Activated naive CD8-positive, alpha-beta T cell (primary cell): ENCODE results near the gene RABGGTB.
"Not testable (repeated sequence)": the region's sequence is repeated elsewhere in the genome, so short reads cannot be mapped to it uniquely, and the experiment has no call there.

Experiments
- H3K27ac Mint-ChIP-seq: one replicate; pipeline ENCODE4 v1.8.0; 2021; ENCODE audit warnings: mixed read lengths
- H3K27me3 Mint-ChIP-seq: one replicate; pipeline ENCODE4 v1.8.0; 2021; ENCODE audit warnings: mixed read lengths
- H3K36me3 Mint-ChIP-seq: one replicate; pipeline ENCODE4 v1.8.0; 2021; ENCODE audit warnings: mixed read lengths
- H3K4me1 Mint-ChIP-seq: one replicate; pipeline ENCODE4 v1.8.0; 2021; ENCODE audit warnings: low read depth, mixed read lengths
- H3K4me3 Mint-ChIP-seq: one replicate; pipeline ENCODE4 v1.8.0; 2021; ENCODE audit warnings: mild to moderate bottlenecking, mixed read lengths
- H3K9me3 Mint-ChIP-seq: one replicate; pipeline ENCODE4 v1.8.0; 2021; ENCODE audit warnings: low read depth, mixed read lengths

Gene RABGGTB

DNA sequence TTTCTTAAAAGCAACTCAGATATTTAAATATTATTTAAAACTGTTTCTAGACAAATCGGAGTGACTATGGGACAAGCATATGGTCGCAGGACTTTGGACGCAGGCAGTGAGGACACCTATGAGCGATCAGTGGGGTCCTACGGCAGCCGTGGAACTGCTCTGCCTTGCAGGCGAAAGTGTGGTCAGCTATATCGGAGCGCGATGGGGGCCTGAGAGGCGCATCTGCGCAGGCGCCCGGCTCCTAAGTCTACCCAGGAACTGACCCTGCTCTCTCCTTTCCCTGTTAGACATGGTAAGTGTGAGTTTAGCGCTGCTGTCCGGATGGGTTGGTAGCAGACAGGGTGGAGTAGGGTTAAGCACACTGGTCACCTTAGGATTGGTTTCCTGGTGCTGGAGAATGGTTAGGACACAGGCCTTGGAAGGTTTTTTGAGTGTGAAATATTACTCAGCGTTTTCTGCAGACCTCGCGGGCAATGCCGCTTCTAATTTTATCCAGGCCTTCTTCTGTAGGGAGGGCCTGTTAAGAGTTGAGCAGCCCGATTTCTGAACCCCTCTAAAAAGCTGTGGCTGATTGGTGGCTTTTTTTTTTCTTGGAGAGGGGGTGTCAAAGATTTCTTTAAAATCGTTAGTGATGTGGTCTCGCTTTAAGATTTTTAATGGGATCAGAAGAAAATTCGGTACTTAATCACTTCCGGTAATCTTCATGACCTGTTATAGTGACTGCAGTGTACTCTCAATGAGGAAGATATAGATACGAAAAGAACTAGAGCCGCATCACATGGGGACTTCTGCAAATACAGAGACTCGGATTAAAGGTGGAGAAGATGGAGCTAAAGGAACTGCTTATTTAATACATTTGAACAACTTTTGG is at the start of gene RABGGTB:
TSS of gene RABGGTB (plus strand) at position 274 of the 871 bp plus-strand sequence. CDS start at position 290, 16 bp downstream.
- Mint-ChIP-seq H3K27ac (peak within 1 kb of the TSS; percentile 99), H3K4me3 (peak within 1 kb of the TSS; percentile 100), H3K4me1 (peaks cover 35% of the 10 kb centered on the region), H3K36me3 (peaks cover 34% of the 10 kb centered on the region), H3K9me3 (no peaks in the 10 kb centered on the region), H3K27me3 (no peaks in the 10 kb centered on the region)

DNA sequence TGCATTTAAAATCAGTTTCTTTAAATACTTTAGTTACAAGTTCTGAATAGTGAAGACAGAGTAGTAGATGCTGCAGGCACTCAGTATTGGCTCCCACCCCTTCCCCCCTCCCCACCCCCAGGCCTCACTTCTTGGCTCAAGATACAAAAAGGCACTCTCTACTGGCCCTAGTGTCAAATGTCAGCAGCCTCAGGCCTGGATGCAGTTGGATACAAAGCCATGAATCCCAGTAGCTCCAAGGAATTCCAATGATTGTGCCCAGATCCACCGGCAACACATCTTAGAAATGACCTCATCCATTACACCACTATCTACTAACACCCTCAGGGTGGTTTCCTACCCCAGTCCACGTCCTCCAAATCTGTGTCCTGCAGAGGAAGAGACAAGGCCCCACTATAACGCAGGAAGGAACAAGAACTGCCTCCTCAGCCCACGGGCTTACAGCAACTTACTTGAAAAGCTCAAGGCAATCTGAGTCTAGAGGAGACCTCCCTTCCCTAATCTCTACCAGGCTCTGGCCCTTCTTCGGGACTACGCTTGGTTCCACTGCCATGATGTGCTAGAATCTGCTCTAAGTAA is 43.9 kb upstream of the RABGGTB start:
- no peaks in the 10 kb centered on the region for H3K27me3 Mint-ChIP-seq
- peaks cover 15% of the 10 kb centered on the region for H3K36me3 Mint-ChIP-seq
- H3K27ac Mint-ChIP-seq: no peak overlapping the region
- no peak overlapping the region for H3K4me3 Mint-ChIP-seq
- no peaks in the 10 kb centered on the region for H3K9me3 Mint-ChIP-seq
- peaks cover 2% of the 10 kb centered on the region for H3K4me1 Mint-ChIP-seq

GRCh38 chr1:75745276-75745675 is 40.8 kb upstream of the RABGGTB start:
- Mint-ChIP-seq H3K9me3 (no peaks in the 10 kb centered on the region), H3K36me3 (peaks cover 19% of the 10 kb centered on the region), H3K4me1 (peaks cover 2% of the 10 kb centered on the region), H3K4me3 (no peak overlapping the region), H3K27me3 (no peaks in the 10 kb centered on the region), H3K27ac (no peak overlapping the region)

- H3K4me3 Mint-ChIP-seq, H3K4me1 Mint-ChIP-seq, H3K9me3 Mint-ChIP-seq, H3K27ac Mint-ChIP-seq, H3K27me3 Mint-ChIP-seq: not testable (repeated sequence)
- peaks cover 39% of the 10 kb centered on the region for H3K36me3 Mint-ChIP-seq
Observed at GRCh38 chr1:75757210-75757609, 28.8 kb upstream of the RABGGTB start.

DNA sequence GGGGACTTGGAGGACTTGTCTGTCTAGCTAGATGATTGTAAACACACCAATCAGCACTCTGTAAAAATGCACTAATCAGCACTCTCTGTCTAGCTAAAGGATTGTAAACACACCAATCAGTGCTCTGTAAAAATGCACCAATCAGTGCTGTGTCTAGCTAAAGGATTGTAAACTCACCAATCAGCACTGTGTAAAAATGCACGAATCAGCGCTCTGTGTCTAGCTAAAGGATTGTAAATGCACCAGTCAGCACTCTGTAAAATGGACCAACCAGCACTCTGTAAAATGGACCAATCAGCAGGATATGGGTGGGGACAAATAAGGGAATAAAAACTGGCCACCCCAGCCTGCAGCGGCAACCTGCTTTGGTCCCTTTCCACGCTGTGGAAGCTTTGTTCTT is 27.5 kb upstream of the RABGGTB start:
- H3K27ac Mint-ChIP-seq, H3K4me3 Mint-ChIP-seq, H3K27me3 Mint-ChIP-seq, H3K9me3 Mint-ChIP-seq, H3K4me1 Mint-ChIP-seq: not testable (repeated sequence)
- H3K36me3 Mint-ChIP-seq: peaks cover 29% of the 10 kb centered on the region

GRCh38 chr1:75764057-75764655 is 21.9 kb upstream of the RABGGTB start:
- peaks cover 4% of the 10 kb centered on the region for H3K36me3 Mint-ChIP-seq
- no peaks in the 10 kb centered on the region for H3K9me3 Mint-ChIP-seq
- no peak overlapping the region for H3K27ac Mint-ChIP-seq
- H3K4me3 Mint-ChIP-seq: no peak overlapping the region
- no peaks in the 10 kb centered on the region for H3K27me3 Mint-ChIP-seq
- no peaks in the 10 kb centered on the region for H3K4me1 Mint-ChIP-seq

- H3K27ac Mint-ChIP-seq: no peak overlapping the region
- H3K27me3 Mint-ChIP-seq: no peaks in the 10 kb centered on the region
- no peaks in the 10 kb centered on the region for H3K9me3 Mint-ChIP-seq
- peaks cover 3% of the 10 kb centered on the region for H3K36me3 Mint-ChIP-seq
- H3K4me1 Mint-ChIP-seq: no peaks in the 10 kb centered on the region
- no peak overlapping the region for H3K4me3 Mint-ChIP-seq
Observed at GRCh38 chr1:75765697-75766355, 20.2 kb upstream of the RABGGTB start.

DNA sequence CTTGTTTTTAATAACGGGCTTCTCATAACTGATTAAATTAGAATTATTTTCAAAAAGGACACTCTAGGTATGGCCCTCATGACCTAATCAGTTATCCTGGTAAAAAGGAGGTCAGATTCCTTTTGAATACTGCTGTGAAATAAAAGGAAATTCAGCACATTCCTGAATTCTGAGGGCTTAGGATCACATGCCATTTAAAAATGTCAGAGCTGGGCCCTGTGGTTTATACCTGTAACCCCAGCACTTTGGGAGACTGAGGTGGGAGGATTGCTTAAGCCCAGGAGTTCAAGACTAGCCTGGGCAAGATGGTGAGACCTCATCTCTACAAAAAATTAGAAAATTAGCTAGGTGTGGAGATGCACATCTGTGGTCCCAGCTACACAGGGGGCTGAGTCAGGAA is 18.0 kb upstream of the RABGGTB start:
- no peaks in the 10 kb centered on the region for H3K4me1 Mint-ChIP-seq
- H3K27ac Mint-ChIP-seq: no peak overlapping the region
- H3K9me3 Mint-ChIP-seq: no peaks in the 10 kb centered on the region
- no peaks in the 10 kb centered on the region for H3K36me3 Mint-ChIP-seq
- H3K27me3 Mint-ChIP-seq: peaks cover 2% of the 10 kb centered on the region
- no peak overlapping the region for H3K4me3 Mint-ChIP-seq

- Mint-ChIP-seq H3K27me3 (peaks cover 3% of the 10 kb centered on the region), H3K4me1 (no peaks in the 10 kb centered on the region), H3K4me3 (no peak overlapping the region), H3K27ac (no peak overlapping the region), H3K36me3 (peaks cover 3% of the 10 kb centered on the region), H3K9me3 (no peaks in the 10 kb centered on the region)
Observed at GRCh38 chr1:75770761-75771160, 15.3 kb upstream of the RABGGTB start.

- H3K4me1 Mint-ChIP-seq: no peaks in the 10 kb centered on the region
- H3K27me3 Mint-ChIP-seq: peaks cover 3% of the 10 kb centered on the region
- no peaks in the 10 kb centered on the region for H3K9me3 Mint-ChIP-seq
- no peak overlapping the region for H3K27ac Mint-ChIP-seq
- peaks cover 3% of the 10 kb centered on the region for H3K36me3 Mint-ChIP-seq
- H3K4me3 Mint-ChIP-seq: no peak overlapping the region
Observed at GRCh38 chr1:75771978-75772377, 14.1 kb upstream of the RABGGTB start.

DNA sequence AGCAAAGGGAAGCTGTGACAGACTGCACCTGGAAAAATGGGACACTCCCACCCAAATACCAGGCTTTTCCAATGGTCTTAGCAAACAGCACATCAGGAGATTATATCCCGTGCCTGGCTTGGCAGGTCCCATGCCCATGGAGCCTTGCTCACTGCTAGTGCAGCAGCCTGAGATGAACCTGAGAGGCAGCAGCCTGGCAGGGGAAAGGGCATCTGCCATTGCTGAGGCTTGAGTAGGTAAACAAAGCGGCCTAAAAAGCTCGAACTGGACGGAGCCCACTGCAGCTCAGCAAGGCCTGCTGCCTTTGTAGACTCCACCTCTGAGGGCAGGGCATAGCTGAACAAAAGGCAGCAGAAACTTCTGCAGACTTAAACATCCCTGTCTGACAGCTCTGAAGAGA is 8.2 kb upstream of the RABGGTB start:
- not testable (repeated sequence) for H3K27ac Mint-ChIP-seq, H3K4me3 Mint-ChIP-seq, H3K36me3 Mint-ChIP-seq, H3K4me1 Mint-ChIP-seq, H3K27me3 Mint-ChIP-seq, H3K9me3 Mint-ChIP-seq

GRCh38 chr1:75778694-75779093 is 7.4 kb upstream of the RABGGTB start:
- H3K9me3 Mint-ChIP-seq, H3K27me3 Mint-ChIP-seq, H3K4me3 Mint-ChIP-seq, H3K27ac Mint-ChIP-seq, H3K4me1 Mint-ChIP-seq, H3K36me3 Mint-ChIP-seq: not testable (repeated sequence)

- H3K27ac Mint-ChIP-seq, H3K27me3 Mint-ChIP-seq, H3K4me1 Mint-ChIP-seq, H3K4me3 Mint-ChIP-seq, H3K9me3 Mint-ChIP-seq, H3K36me3 Mint-ChIP-seq: not testable (repeated sequence)
Observed at GRCh38 chr1:75780183-75780582, 5.9 kb upstream of the RABGGTB start.

GRCh38 chr1:75783920-75784319 is 2.1 kb upstream of the RABGGTB start:
- Mint-ChIP-seq H3K4me1 (peaks cover 14% of the 10 kb centered on the region), H3K27ac (peak overlapping the region; percentile 54), H3K36me3 (peaks cover 19% of the 10 kb centered on the region), H3K4me3 (peak overlapping the region; percentile 56)
- H3K27me3 Mint-ChIP-seq, H3K9me3 Mint-ChIP-seq: not testable (repeated sequence)

DNA sequence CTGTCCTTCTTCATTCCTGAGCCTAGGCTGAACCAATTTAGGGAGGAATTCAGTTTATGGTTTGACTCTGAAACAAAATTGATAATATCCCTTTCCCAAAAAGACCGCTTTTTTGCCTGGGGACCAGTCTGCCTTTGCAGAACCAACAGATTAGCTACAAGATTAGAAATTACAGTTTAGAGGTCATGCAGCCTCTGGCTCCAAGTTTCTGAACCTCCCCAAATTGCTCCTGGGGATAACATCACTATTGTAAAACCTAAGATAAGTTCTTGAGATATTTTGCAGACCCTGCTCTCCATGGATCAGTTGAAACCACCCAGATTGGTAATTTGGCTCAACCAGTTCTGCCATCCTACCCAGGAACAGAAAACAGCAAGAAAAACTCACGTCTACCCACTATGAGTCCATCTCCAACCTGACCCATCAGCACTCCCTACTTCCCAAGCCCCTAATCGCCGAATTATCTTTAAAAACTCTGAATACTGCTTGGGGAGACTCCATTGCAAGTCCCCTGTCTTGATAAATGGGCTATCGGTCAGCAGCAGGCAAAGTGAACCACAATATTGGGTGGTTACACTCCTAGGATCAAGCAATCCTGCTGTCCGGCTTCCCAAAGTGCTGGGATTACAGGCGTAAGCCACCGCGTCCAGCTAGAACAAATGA is 605 bp upstream of the RABGGTB start:
- Mint-ChIP-seq H3K4me1 (peaks cover 29% of the 10 kb centered on the region), H3K36me3 (peaks cover 29% of the 10 kb centered on the region)

More for the DNA sequence above, 605 bp upstream of the RABGGTB start:
- peak overlapping the region; percentile 100 for H3K4me3 Mint-ChIP-seq
- H3K27ac Mint-ChIP-seq: peak overlapping the region; percentile 99
- H3K9me3 Mint-ChIP-seq: no peaks in the 10 kb centered on the region
- H3K27me3 Mint-ChIP-seq: peaks cover 4% of the 10 kb centered on the region
